ENCODE results near the gene GATAD2A. TPM values are rescaled to one million over a fixed set of nuclear protein-coding genes. Genes with fewer than 3 reads are reported as not detected.
"Not testable (repeated sequence)": the region's sequence is repeated elsewhere in the genome, so short reads cannot be mapped to it uniquely, and the experiment has no call there.

GATAD2A gene
- total RNA-seq, 4 donors from 2014 or later: 45.6 to 102 (median 65.7) TPM

- Histone ChIP-seq H3K27ac (no peak overlapping the region), H3K9me3 (no peaks in the 10 kb centered on the region), H3K4me3 (no peak overlapping the region), H3K27me3 (no peaks in the 10 kb centered on the region), H3K4me1 (peaks cover 9 to 42% (median 20%) of the 10 kb centered on the region in 4 donors), H3K36me3 (no peaks in the 10 kb centered on the region)
- TF ChIP-seq POLR2AphosphoS5 (IDR thresholded peaks at IDR 0.05) (no peak), EP300 (IDR thresholded peaks at IDR 0.05; ENCODE audit: low read depth) (no peak), CTCF (IDR thresholded peaks at IDR 0.05) (no peak), POLR2A (IDR thresholded peaks at IDR 0.05) (no peak)
- peak; percentile 33 for DNase-seq
- WGBS, 2 donors (ENCODE audit: low coverage in 1 of 2): 52% methylated on average over 8 of the region's 8 CpGs; no CpG with 5 or more reads in 1 of the 2 donors
- in situ Hi-C loops (cut with MboI; ENCODE audit: low pct_ligation_motif_present in 1 of 4, low pct_unique_long_range_greater_than_20kb in 1 of 4, low sequenced_read_pairs in 3 of 4): loop anchor here in 3 of 4 donors (5.0 to 25.0 kb wide), 2 partner anchors 116 to 121 kb away; no protein-coding TSS in a partner anchor
- intact Hi-C loops (cut with DNase I; ENCODE audit: low total_unique reads): no loop called here
Measured at GRCh38 chr19:19371059-19371458, 34.4 kb upstream of the GATAD2A start.

DNA sequence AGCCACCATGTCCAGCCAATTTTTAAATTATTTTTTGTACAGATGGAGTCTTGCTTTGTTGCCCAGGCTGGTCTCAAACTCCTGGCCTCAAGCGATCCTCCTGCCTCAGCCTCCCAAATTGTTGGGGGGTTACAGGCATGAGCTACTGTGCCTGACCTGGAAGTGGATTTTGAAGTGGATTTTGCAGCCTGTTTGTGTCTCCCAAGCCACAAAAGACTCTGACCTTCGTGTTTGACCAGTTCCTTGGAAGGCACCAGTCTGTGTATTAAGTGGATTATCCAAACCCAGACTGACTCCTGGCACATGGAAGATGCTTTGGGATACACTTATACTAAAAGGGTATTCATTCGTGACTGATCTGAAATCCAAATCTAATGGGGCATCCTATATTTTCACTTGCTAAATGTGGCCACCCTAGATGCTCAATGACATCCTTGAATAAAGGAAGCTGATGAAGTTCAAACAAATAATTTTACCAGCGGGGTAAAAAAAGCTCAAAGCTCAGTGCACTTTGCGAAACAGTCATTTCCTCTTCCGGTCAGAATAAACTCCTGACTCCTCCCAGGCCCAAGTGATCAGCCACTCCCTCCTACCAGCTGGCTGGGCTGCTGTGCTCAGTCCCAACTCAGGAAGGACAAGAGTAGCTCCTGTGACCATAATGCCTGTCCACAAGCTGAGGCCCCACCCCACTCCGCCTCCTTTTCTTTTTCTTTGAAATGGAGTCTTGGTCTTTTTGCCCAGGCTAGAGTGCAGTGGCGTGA lies 32.6 kb upstream of the GATAD2A start:
- Histone ChIP-seq H3K36me3 (no peaks in the 10 kb centered on the region), H3K9me3 (no peaks in the 10 kb centered on the region), H3K27me3 (no peaks in the 10 kb centered on the region), H3K4me3 (no peak overlapping the region), H3K27ac (peak overlapping the region; percentile 80 to 88 (median 84)), H3K4me1 (peaks cover 13 to 46% (median 22%) of the 10 kb centered on the region in 4 donors)
- DNase-seq: peak; percentile 86
- no peak for TF ChIP-seq EP300 (IDR thresholded peaks at IDR 0.05; ENCODE audit: low read depth)
- peak; percentile 76 to 85 (median 79) for TF ChIP-seq POLR2AphosphoS5 (IDR thresholded peaks at IDR 0.05)
- no peak for TF ChIP-seq CTCF (IDR thresholded peaks at IDR 0.05)
- TF ChIP-seq POLR2A (IDR thresholded peaks at IDR 0.05): peak; percentile 75
- WGBS, 2 donors (ENCODE audit: low coverage in 1 of 2): 29% methylated on average over 8 of the region's 8 CpGs; no CpG with 5 or more reads in 1 of the 2 donors
- in situ Hi-C loops (cut with MboI; ENCODE audit: low pct_ligation_motif_present in 1 of 4, low pct_unique_long_range_greater_than_20kb in 1 of 4, low sequenced_read_pairs in 3 of 4) (loop anchor here in 3 of 4 donors (5.0 to 25.0 kb wide), 2 partner anchors 114 to 119 kb away; no protein-coding TSS in a partner anchor), intact Hi-C loops (cut with DNase I; ENCODE audit: low total_unique reads) (no loop called here)

DNA sequence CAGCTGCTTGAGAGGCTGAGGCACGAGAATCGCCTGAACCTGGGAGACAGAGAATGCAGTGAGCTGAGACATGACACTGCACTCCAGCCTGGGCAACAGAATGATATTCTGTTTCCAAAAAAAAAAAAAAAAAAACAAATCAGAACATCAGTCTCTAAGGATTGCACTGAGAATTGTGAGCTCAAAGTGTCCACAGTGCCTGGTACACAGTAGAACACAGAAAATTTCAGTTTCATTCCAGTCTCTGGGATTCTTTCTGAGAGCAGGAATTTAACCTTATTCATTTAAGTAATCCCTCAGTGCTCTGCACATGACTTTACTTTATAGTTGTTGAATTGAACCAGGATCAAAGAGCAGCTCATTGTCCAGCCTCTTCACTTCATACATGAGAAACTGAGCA lies 25.9 kb upstream of the GATAD2A start:
- intact Hi-C loops (cut with DNase I; ENCODE audit: low total_unique reads): no loop called here
- H3K27ac ChIP-seq: peak overlapping the region; percentile 27 to 75 (median 74)
- H3K4me1 ChIP-seq: peaks cover 16 to 86% (median 56%) of the 10 kb centered on the region in 4 donors

GRCh38 chr19:19380316-19380715 lies 25.2 kb upstream of the GATAD2A start:
- in situ Hi-C loops (cut with MboI; ENCODE audit: low pct_ligation_motif_present in 1 of 4, low pct_unique_long_range_greater_than_20kb in 1 of 4, low sequenced_read_pairs in 3 of 4); H3K36me3 ChIP-seq; DNase-seq; H3K27me3 ChIP-seq; H3K9me3 ChIP-seq; intact Hi-C loops (cut with DNase I; ENCODE audit: low total_unique reads); H3K4me3 ChIP-seq: not testable (repeated sequence)
- 86 to 91% methylated on average over 8 to 12 of the region's 12 CpGs for WGBS, 2 donors (ENCODE audit: low coverage in 1 of 2)
- Histone ChIP-seq H3K4me1 (peaks cover 18 to 83% (median 58%) of the 10 kb centered on the region in 4 donors), H3K27ac (peak overlapping the region; percentile 72 to 81 (median 75))

More for the DNA sequence above, 25.9 kb upstream of the GATAD2A start:
- no peaks in the 10 kb centered on the region for H3K27me3 ChIP-seq
- no peak overlapping the region for H3K4me3 ChIP-seq
- DNase-seq: no peak
- TF ChIP-seq POLR2AphosphoS5 (IDR thresholded peaks at IDR 0.05) (no peak), POLR2A (IDR thresholded peaks at IDR 0.05) (no peak), EP300 (IDR thresholded peaks at IDR 0.05; ENCODE audit: low read depth) (no peak), CTCF (IDR thresholded peaks at IDR 0.05) (no peak)
- in situ Hi-C loops (cut with MboI; ENCODE audit: low pct_ligation_motif_present in 1 of 4, low pct_unique_long_range_greater_than_20kb in 1 of 4, low sequenced_read_pairs in 3 of 4): no loop called here
- H3K36me3 ChIP-seq: no peaks in the 10 kb centered on the region
- WGBS, 2 donors (ENCODE audit: low coverage in 1 of 2): 64 to 74% methylated on average over 2 of the region's 2 CpGs
- H3K9me3 ChIP-seq: no peaks in the 10 kb centered on the region

All from transverse colon (tissue), 4 donors.